Left lung (tissue), 10 donors: Measurements from ENCODE around the gene GLUL. TPM values are rescaled to one million over a fixed set of nuclear protein-coding genes. Genes with fewer than 3 reads are reported as not detected.

Source experiments
- ATAC-seq: fragments of 200-7000 bp; cut with Tn5 transposase; one replicate; pipeline ENCODE4 v1.9.1; 2020; ENCODE audit warnings: moderate library complexity
- DNase-seq, 4 donors: peaks; one replicate each; pipeline ENCODE4 v3.0.0-alpha.2; 2013 to 2020
- H3K27ac ChIP-seq, 2 donors: fragments of 200-600 bp; sonication (generic) in 1 of 2; one replicate each; pipeline versions ENCODE4 v1.5.0 to v1.8.0; 2020 to 2021
- H3K27me3 ChIP-seq, 2 donors: fragments of 200-600 bp; sonication (generic) in 1 of 2; one replicate each; pipeline versions ENCODE4 v1.5.0 to v1.8.0; 2020 to 2021
- H3K36me3 ChIP-seq, 2 donors: fragments of 200-600 bp; sonication (generic) in 1 of 2; one replicate each; pipeline versions ENCODE4 v1.5.0 to v1.8.0; 2020 to 2021
- H3K4me1 ChIP-seq, 2 donors: fragments of 200-600 bp; one replicate each; pipeline ENCODE4 v1.8.0; 2021
- H3K4me3 ChIP-seq, 2 donors: fragments of 200-600 bp; sonication (generic) in 1 of 2; one replicate each; pipeline versions ENCODE4 v1.5.0 to v1.8.0; 2020 to 2021; ENCODE audit warnings: mild to moderate bottlenecking in 1 of 2
- H3K9me3 ChIP-seq, 2 donors: fragments of 200-600 bp; sonication (generic) in 1 of 2; one replicate each; pipeline versions ENCODE4 v1.5.0 to v1.8.0; 2020 to 2021
- intact Hi-C, 2 donors: fragments of 100-400 bp; cut with DNase I; formaldehyde crosslinking; loops; one replicate each; pipeline versions ENCODE4 v1.11.2 to v1.14.2; 2022
- polyA plus RNA-seq, 6 donors: library from polyadenylated mRNA; unstranded; fragments of 120-200 nt; gene quantifications; one replicate each; pipeline ENCODE4 v1.2.1, GENCODE V29; 2013; ENCODE audit not compliant: insufficient read length in 6 of 6
- total RNA-seq, 2 donors: library from RNA; stranded (reverse); fragmentation: NEBNext Ultra II Directional; extraction: Animal tissue kit (Norgen Biotek cat#: 25700); gene quantifications; one replicate each; pipeline ENCODE4 v1.2.1, GENCODE V29; 2021
- TF ChIP-seq, protein P1 (sequence below), 2 donors: fragments of 200-600 bp; sonication (generic) in 1 of 2; IDR thresholded peaks; one replicate each; pipeline versions ENCODE4 v1.5.0 to v1.8.0; 2021; ENCODE audit warnings: antibody characterized with exemption in 2 of 2
- donor health status: DM: no; HTN: yes; CAD: no.
- donor health status: DM: no; HTN: no; CAD: no.

Gene GLUL
- total and polyA plus RNA-seq, 8 donors: 377 to 1,187 (median 448) TPM

DNA sequence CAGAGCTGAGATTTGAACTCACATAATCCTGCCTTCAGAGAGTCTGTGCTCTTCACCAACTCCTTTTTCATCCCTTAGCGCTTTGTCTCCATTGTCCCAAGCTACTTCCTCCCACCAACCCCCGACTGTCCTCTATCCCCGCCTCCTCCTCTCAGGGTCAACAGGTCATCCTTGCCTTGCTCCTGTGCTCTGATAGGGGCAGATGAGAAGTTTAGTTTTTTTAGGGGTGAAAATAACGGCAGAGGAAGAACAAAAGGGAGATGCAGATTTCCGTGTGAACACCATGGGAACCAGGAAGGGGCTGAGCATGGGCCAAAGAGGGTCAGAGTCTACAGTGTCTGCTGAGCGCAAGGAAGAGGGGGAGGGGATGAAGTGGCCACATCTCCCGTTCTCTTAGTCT is 31.9 kb downstream of the GLUL start:
- Histone ChIP-seq H3K36me3 (no peaks in the 10 kb centered on the region), H3K9me3 (no peaks in the 10 kb centered on the region), H3K4me1 (no peaks in the 10 kb centered on the region), H3K27me3 (no peaks in the 10 kb centered on the region), H3K4me3 (no peak overlapping the region), H3K27ac (no peak overlapping the region)
- TF ChIP-seq, protein P1, sequence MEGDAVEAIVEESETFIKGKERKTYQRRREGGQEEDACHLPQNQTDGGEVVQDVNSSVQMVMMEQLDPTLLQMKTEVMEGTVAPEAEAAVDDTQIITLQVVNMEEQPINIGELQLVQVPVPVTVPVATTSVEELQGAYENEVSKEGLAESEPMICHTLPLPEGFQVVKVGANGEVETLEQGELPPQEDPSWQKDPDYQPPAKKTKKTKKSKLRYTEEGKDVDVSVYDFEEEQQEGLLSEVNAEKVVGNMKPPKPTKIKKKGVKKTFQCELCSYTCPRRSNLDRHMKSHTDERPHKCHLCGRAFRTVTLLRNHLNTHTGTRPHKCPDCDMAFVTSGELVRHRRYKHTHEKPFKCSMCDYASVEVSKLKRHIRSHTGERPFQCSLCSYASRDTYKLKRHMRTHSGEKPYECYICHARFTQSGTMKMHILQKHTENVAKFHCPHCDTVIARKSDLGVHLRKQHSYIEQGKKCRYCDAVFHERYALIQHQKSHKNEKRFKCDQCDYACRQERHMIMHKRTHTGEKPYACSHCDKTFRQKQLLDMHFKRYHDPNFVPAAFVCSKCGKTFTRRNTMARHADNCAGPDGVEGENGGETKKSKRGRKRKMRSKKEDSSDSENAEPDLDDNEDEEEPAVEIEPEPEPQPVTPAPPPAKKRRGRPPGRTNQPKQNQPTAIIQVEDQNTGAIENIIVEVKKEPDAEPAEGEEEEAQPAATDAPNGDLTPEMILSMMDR (IDR thresholded peaks at IDR 0.05): no peak
- DNase-seq (no peak), ATAC-seq (no peak)
- intact Hi-C loops: no loop called here

DNA sequence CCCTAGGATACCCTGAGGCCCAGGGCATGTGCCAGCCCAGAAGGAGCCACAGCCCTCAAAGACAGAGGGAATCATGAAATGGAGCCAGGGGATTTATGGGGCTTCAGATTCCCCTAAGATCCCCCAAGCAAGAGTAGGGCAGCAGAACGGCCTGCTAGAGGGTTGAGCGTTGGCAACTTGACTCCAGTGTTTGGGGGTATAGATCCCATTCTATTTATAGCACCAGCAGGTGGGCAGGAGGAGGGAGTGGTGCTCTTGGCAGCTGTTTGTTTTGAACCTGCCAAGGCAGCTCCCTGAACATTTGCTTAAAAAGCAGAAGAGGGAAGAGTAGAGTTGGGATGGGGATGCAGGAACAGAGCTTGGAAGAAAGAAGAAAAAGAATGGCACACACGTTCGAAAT is 33.7 kb downstream of the GLUL start:
- Histone ChIP-seq H3K27me3 (no peaks in the 10 kb centered on the region), H3K4me1 (no peaks in the 10 kb centered on the region), H3K4me3 (no peak overlapping the region), H3K27ac (no peak overlapping the region), H3K9me3 (no peaks in the 10 kb centered on the region), H3K36me3 (no peaks in the 10 kb centered on the region)
- no peak for DNase-seq
- TF ChIP-seq, protein P1 (IDR thresholded peaks at IDR 0.05): no peak
- ATAC-seq: no peak
- intact Hi-C loops: no loop called here

DNA sequence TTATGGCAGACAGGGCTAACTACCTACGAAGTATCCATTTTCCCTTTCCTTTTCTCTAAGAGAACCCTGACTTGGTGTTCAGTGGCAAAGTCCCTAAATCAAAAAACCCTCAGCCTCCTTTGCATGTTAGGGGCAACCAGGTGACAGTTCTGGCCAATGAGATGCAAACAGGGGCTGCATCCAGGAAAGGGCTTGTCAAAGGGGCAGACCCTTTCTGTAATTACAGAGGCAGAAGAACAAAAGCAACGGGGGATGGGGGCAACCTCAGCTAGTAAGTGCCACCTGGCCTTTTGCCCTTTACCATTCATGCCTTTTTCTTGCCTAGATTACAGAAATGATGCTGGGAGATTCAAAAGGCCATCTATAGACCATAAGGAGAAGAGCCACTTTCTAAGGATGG is 34.4 kb downstream of the GLUL start:
- Histone ChIP-seq H3K36me3 (no peaks in the 10 kb centered on the region), H3K9me3 (no peaks in the 10 kb centered on the region), H3K27ac (no peak overlapping the region), H3K4me1 (no peaks in the 10 kb centered on the region), H3K27me3 (no peaks in the 10 kb centered on the region), H3K4me3 (no peak overlapping the region)
- ATAC-seq: no peak
- TF ChIP-seq, protein P1 (IDR thresholded peaks at IDR 0.05): no peak
- no peak for DNase-seq
- intact Hi-C loops: no loop called here

DNA sequence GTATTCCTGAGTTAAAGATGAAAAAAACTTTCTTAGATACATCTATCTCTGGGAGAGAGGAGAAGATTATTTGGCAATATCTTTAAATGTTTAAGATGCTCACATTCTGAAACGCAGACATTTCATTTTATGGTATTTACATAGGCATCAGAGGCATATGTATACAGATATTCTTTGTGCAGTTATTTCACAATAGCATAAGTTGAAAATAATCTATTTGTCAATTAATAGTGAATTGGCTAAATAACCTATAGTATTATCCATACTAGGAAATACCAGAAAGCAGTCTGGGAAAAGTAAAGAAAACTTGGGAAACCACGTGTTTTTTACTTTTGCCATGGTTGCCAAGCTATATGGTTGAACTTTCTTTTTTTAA is 35.9 kb downstream of the GLUL start:
- intact Hi-C loops: no loop called here
- no peak for ATAC-seq
- no peaks in the 10 kb centered on the region for H3K27me3 ChIP-seq

DNA sequence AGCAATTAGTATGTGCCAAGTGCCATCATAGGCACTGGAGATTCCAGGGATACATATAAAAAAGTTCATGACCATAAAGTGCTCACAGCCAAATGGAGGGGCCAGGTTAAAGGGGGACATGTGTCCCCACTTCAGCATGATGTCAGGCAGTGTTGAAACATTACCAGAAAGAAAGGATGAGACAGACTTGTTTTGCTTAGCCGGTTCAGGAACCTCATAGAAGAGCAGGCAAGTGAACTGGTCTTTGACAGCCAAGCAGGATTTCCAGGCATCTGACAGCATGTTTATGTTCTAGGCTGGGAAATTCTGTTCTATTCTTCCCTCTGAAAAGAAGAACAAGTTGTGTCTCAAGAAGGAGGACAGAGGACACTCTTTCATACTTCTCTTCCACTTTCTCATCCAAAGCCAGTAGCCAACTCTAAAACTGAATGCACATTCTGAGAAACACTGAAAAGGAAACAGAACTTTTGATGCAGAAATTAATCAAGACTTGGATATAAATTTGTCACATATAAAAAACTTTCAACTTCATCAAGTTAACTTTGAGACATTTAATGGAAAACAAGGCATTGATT is 39.7 kb downstream of the GLUL start:
- Histone ChIP-seq H3K27ac (no peak overlapping the region), H3K36me3 (no peaks in the 10 kb centered on the region), H3K9me3 (no peaks in the 10 kb centered on the region), H3K27me3 (no peaks in the 10 kb centered on the region), H3K4me1 (no peaks in the 10 kb centered on the region), H3K4me3 (no peak overlapping the region)
- ATAC-seq (no peak), DNase-seq (no peak)
- TF ChIP-seq, protein P1 (IDR thresholded peaks at IDR 0.05): no peak
- intact Hi-C loops: no loop called here

More for the DNA sequence above, 35.9 kb downstream of the GLUL start:
- no peak for DNase-seq
- Histone ChIP-seq H3K36me3 (no peaks in the 10 kb centered on the region), H3K4me1 (no peaks in the 10 kb centered on the region), H3K27ac (no peak overlapping the region), H3K9me3 (no peaks in the 10 kb centered on the region), H3K4me3 (no peak overlapping the region)
- TF ChIP-seq, protein P1 (IDR thresholded peaks at IDR 0.05): no peak
